B cell (primary cell): ENCODE results near the gene PHACTR1. TPM values are rescaled to one million over a fixed set of nuclear protein-coding genes. Genes with fewer than 3 reads are reported as not detected.

Experiments used
- ATAC-seq: fragments of 200-7000 bp; cut with Tn5 transposase; one replicate; pipeline ENCODE4 v1.10.0; 2021; ENCODE audit warnings: low read depth, mild to moderate bottlenecking, moderate number of reproducible peaks, moderate library complexity
- CTCF ChIA-PET: fragments of 350-600 bp; sonication (Branson Sonifier 250); formaldehyde crosslinking; loops from one replicate; lab custom pipeline; 2021; ENCODE audit warnings: antibody characterized with exemption, inconsistent platforms; lab: Charles Lee
- POLR2A ChIA-PET: fragments of 350-600 bp; sonication (Branson Sonifier 250); formaldehyde crosslinking; loops from one replicate; lab custom pipeline; 2021; ENCODE audit warnings: antibody characterized with exemption; lab: Charles Lee
- DNase-seq: peaks from one replicate; pipeline ENCODE4 v3.0.0; 2013
- H2AFZ ChIP-seq: 2 replicates; pipeline ENCODE4 v1.6.1; 2012; ENCODE audit warnings: mild to moderate bottlenecking, low read depth, low read length; ENCODE audit not compliant: insufficient read depth, poor library complexity, severe bottlenecking
- H3K27ac ChIP-seq, 2 donors: 1 replicate in 1 of 2; 2 replicates in 1 of 2; pipeline ENCODE4 v1.5.1; 2012 to 2013; ENCODE audit warnings: low read length in 2 of 2, mild to moderate bottlenecking in 2 of 2, moderate library complexity in 1 of 2
- H3K27me3 ChIP-seq, 4 experiments: fragments of 200-600 bp in 1 of 4; sonication (generic) in 1 of 4; replicated peaks in 1 of 4; 1 replicate in 2 of 4; 2 replicates in 2 of 4; pipeline versions ENCODE4 v1.6.1 to v1.7.0; 2013 to 2016; ENCODE audit warnings: low read length in 3 of 4, mild to moderate bottlenecking in 2 of 4, mixed read lengths in 1 of 4, moderate library complexity in 1 of 4; ENCODE audit not compliant: insufficient read depth in 4 of 4, control insufficient read depth in 3 of 4; ENCODE audit errors: control extremely low read depth in 1 of 4
- H3K36me3 ChIP-seq, 2 experiments: replicated peaks in 1 of 2; 1 replicate in 1 of 2; 2 replicates in 1 of 2; pipeline versions ENCODE4 v1.6.1 to v1.7.1; 2013; ENCODE audit warnings: low read length in 1 of 2; ENCODE audit not compliant: insufficient read depth in 2 of 2, control insufficient read depth in 1 of 2; ENCODE audit errors: control extremely low read depth in 1 of 2, extremely low read depth in 1 of 2
- H3K4me1 ChIP-seq, 2 donors: fragments of 200-600 bp in 1 of 2; sonication (generic) in 1 of 2; 1 replicate in 1 of 2; 2 replicates in 1 of 2; pipeline versions ENCODE4 v1.5.1 to v1.6.1; 2013 to 2017; ENCODE audit warnings: low read length in 2 of 2; ENCODE audit not compliant: control insufficient read depth in 2 of 2, insufficient read depth in 2 of 2
- H3K4me2 ChIP-seq: replicated peaks from 2 replicates; pipeline ENCODE3; 2012; ENCODE audit warnings: mild to moderate bottlenecking, low read depth, low read length; ENCODE audit not compliant: poor library complexity, severe bottlenecking
- H3K4me3 ChIP-seq, 5 experiments: fragments of 200-600 bp in 1 of 5; sonication (generic) in 1 of 5; 1 replicate in 3 of 5; 2 replicates in 2 of 5; pipeline versions ENCODE4 v1.5.1 to v1.7.0; 2011 to 2016; ENCODE audit warnings: low read length in 4 of 5, mild to moderate bottlenecking in 4 of 5, low read depth in 2 of 5, control low read depth in 1 of 5, moderate library complexity in 1 of 5; ENCODE audit not compliant: insufficient read depth in 1 of 5; ENCODE audit errors: control extremely low read depth in 1 of 5, extremely low read depth in 1 of 5
- H3K79me2 ChIP-seq: fragments of 200-600 bp; sonication (generic); one replicate; pipeline ENCODE4 v1.6.0; 2016; ENCODE audit warnings: low read length; ENCODE audit not compliant: control insufficient read depth, insufficient read depth
- H3K9ac ChIP-seq: fragments of 200-600 bp; sonication (generic); 2 replicates; pipeline ENCODE4 v1.6.1; 2017; ENCODE audit warnings: mild to moderate bottlenecking, low read length, moderate library complexity
- H3K9me3 ChIP-seq, 3 donors: one replicate each; pipeline versions ENCODE4 v1.6.1 to v1.7.1; 2013; ENCODE audit warnings: low read length in 2 of 3; ENCODE audit not compliant: control insufficient read depth in 2 of 3, insufficient read depth in 1 of 3; ENCODE audit errors: control extremely low read depth in 1 of 3
- H4K20me1 ChIP-seq: 2 replicates; pipeline ENCODE4 v1.6.0; 2012; ENCODE audit warnings: mild to moderate bottlenecking, low read length; ENCODE audit not compliant: insufficient read depth, control insufficient read depth, poor library complexity, severe bottlenecking
- H3K27ac Mint-ChIP-seq: one replicate; pipeline ENCODE4 v1.8.0; 2021; ENCODE audit warnings: mixed read lengths
- H3K27me3 Mint-ChIP-seq: one replicate; pipeline ENCODE4 v1.8.0; 2021; ENCODE audit warnings: mixed read lengths
- H3K4me1 Mint-ChIP-seq: one replicate; pipeline ENCODE4 v1.8.0; 2021; ENCODE audit warnings: mixed read lengths
- H3K4me3 Mint-ChIP-seq: one replicate; pipeline ENCODE4 v1.8.0; 2021; ENCODE audit warnings: mixed read lengths
- H3K9me3 Mint-ChIP-seq: one replicate; pipeline ENCODE4 v1.8.0; 2022; ENCODE audit warnings: mixed read lengths; ENCODE audit not compliant: insufficient read depth
- CTCF ChIP-seq: fragments of 200-600 bp; IDR thresholded peaks from one replicate; pipeline ENCODE4 v1.8.0; 2022; ENCODE audit warnings: antibody characterized with exemption, mild to moderate bottlenecking
- EZH2 ChIP-seq: IDR thresholded peaks from 2 replicates; pipeline ENCODE4 v1.6.1; 2012; ENCODE audit warnings: borderline replicate concordance, low read depth, mild to moderate bottlenecking, moderate library complexity, low read length; ENCODE audit not compliant: insufficient read depth, poor library complexity, severe bottlenecking
- WGBS: methylation state at CpG from one replicate; pipeline ENCODE4 v1.1.5; 2013; ENCODE audit warnings: missing lambda C conversion rate; ENCODE audit not compliant: insufficient coverage; 5-methylcytosine and 5-hydroxymethylcytosine counted together
- intact Hi-C: fragments of 100-400 bp; cut with micrococcal nuclease; formaldehyde crosslinking; loops from one replicate; pipeline ENCODE4 v1.10.0; 2022
- polyA plus RNA-seq: library from polyadenylated mRNA; depleted of rRNA; stranded (reverse); fragments of >200 nt; gene quantifications from 2 replicates; pipeline ENCODE4 v1.2.3, GENCODE V29; 2012
- total RNA-seq, 2 donors: library from RNA; stranded (reverse); fragments of 120-200 nt in 1 of 2; gene quantifications; 1 replicate in 1 of 2; 2 replicates in 1 of 2; pipeline versions ENCODE4 v1.2.3 to v1.2.4, GENCODE V29; 2013 to 2022

PHACTR1 gene
- total and polyA plus RNA-seq, 2 donors (not counting 1 experiment from before 2014, with no cell fraction given), result 30.2 to 129 TPM

GRCh38 chr6:13249817-13250216, 533.2 kb downstream of the PHACTR1 start:
- 100% methylated on average over 1 of the region's 1 CpG for WGBS
- CTCF ChIA-PET, result interaction anchor here (1.9 to 2.6 kb wide), 3 partner anchors 8 to 55 kb away, joined by 6 to 9 read pairs (median 7); no protein-coding TSS in a partner anchor

More at GRCh38 chr6:13249817-13250216, 533.2 kb downstream of the PHACTR1 start:
- Mint-ChIP-seq H3K4me3 (no peak overlapping the region), H3K9me3 (no peaks in the 10 kb centered on the region), H3K4me1 (peaks cover 32% of the 10 kb centered on the region), H3K27ac (no peak overlapping the region), H3K27me3 (peaks cover 4% of the 10 kb centered on the region)
- H2AFZ ChIP-seq, result no peak overlapping the region
- ATAC-seq, result no peak
- POLR2A ChIA-PET, result no interaction called here
- H3K36me3 ChIP-seq, result no peaks in the 10 kb centered on the region
- intact Hi-C loops, result no loop called here
- H3K79me2 ChIP-seq, result peaks cover 14% of the 10 kb centered on the region
- TF ChIP-seq CTCF, result no peak
- TF ChIP-seq EZH2, result no peak
- H4K20me1 ChIP-seq, result no peaks in the 10 kb centered on the region
- H3K9me3 ChIP-seq, result no peaks in the 10 kb centered on the region
- no peak overlapping the region for H3K9ac ChIP-seq
- no peak overlapping the region for H3K4me3 ChIP-seq
- H3K27ac ChIP-seq, result no peak overlapping the region
- no peaks in the 10 kb centered on the region for H3K27me3 ChIP-seq
- no peak overlapping the region for H3K4me2 ChIP-seq
- no peak for DNase-seq
- peaks cover 18 to 19% of the 10 kb centered on the region in 2 donors for H3K4me1 ChIP-seq
